ENCODE results near the gene DOCK4. TPM values are rescaled to one million over a fixed set of nuclear protein-coding genes. Genes with fewer than 3 reads are reported as not detected.

DOCK4 gene
- polyA plus RNA-seq, 1 donor (not counting 4 experiments of a cell fraction or from before 2014, with no cell fraction given) = 13.9 TPM

DNA sequence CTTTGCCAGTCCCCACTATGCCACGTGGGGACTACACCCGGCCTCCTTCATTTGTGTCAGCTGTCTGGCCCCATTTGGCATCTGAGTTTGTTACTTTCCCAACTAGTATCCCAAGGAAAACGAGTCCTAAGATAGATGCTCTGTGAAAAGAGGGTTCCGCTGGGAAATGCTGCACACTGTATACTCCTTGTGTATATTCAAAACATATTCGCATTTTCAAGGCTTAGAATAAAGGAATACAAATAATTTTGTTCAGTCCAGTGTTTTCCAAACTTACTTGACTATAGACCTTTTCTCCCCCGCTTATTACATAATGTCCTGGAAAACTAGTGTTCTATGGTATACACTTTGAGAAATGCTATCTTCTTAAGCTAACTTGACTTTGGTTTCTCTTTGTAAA, 476.1 kb downstream of the DOCK4 start:
- Histone ChIP-seq H3K9me1 (ENCODE audit: control insufficient read depth, extremely low read depth, insufficient read depth, low read length) (no peaks in the 10 kb centered on the region), H4K20me1 (ENCODE audit: control insufficient read depth, extremely low read depth, insufficient read depth, low read length) (no peaks in the 10 kb centered on the region), H3K9me3 (ENCODE audit: control insufficient read depth, low read depth, low read length) (no peaks in the 10 kb centered on the region), H3K4me1 (ENCODE audit: control insufficient read depth, extremely low read depth, insufficient read depth, low read length) (no peaks in the 10 kb centered on the region), H3K27ac (ENCODE audit: control insufficient read depth, insufficient read depth, low read length) (no peak overlapping the region), H2AFZ (ENCODE audit: control insufficient read depth, low read length) (no peak overlapping the region), H3K79me2 (ENCODE audit: control insufficient read depth, insufficient read depth, low read length) (no peaks in the 10 kb centered on the region), H3K27me3 (ENCODE audit: control insufficient read depth, extremely low read depth, insufficient read depth, low read length) (no peaks in the 10 kb centered on the region), H3K9ac (ENCODE audit: control insufficient read depth, extremely low read depth, insufficient read depth, low read length) (no peak overlapping the region), H3K4me2 (ENCODE audit: control insufficient read depth, extremely low read depth, insufficient read depth, low read depth, low read length) (no peak overlapping the region), H3K4me3 (ENCODE audit: control insufficient read depth in 2 of 3, extremely low read depth in 1 of 3, insufficient read depth in 2 of 3, low read depth in 1 of 3, low read length in 3 of 3) (no peak overlapping the region), H3K36me3 (ENCODE audit: control insufficient read depth in 2 of 2, extremely low read depth in 1 of 2, insufficient read depth in 2 of 2, low read length in 2 of 2) (peaks cover 7 to 18% of the 10 kb centered on the region in 2 experiments)
- FAIRE-seq (no peak), DNase-seq (ENCODE audit: low read depth, low spot score) (no peak)
- TF ChIP-seq, protein P1, sequence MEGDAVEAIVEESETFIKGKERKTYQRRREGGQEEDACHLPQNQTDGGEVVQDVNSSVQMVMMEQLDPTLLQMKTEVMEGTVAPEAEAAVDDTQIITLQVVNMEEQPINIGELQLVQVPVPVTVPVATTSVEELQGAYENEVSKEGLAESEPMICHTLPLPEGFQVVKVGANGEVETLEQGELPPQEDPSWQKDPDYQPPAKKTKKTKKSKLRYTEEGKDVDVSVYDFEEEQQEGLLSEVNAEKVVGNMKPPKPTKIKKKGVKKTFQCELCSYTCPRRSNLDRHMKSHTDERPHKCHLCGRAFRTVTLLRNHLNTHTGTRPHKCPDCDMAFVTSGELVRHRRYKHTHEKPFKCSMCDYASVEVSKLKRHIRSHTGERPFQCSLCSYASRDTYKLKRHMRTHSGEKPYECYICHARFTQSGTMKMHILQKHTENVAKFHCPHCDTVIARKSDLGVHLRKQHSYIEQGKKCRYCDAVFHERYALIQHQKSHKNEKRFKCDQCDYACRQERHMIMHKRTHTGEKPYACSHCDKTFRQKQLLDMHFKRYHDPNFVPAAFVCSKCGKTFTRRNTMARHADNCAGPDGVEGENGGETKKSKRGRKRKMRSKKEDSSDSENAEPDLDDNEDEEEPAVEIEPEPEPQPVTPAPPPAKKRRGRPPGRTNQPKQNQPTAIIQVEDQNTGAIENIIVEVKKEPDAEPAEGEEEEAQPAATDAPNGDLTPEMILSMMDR (optimal IDR thresholded peaks at IDR 0.05 in 1 of 3, IDR thresholded peaks at IDR 0.05 in 1 of 3, conservative IDR thresholded peaks at IDR 0.05 in 1 of 3; ENCODE audit: extremely low read depth in 1 of 3, insufficient read depth in 2 of 3, low read length in 3 of 3) = no peak
- TF ChIP-seq EZH2 (IDR thresholded peaks at IDR 0.05; ENCODE audit: low read length) = no peak
- dilution Hi-C loops (cut with MboI; ENCODE audit: extremely low pct_ligation_motif_present, low sequenced_read_pairs) = no loop called here

DNA sequence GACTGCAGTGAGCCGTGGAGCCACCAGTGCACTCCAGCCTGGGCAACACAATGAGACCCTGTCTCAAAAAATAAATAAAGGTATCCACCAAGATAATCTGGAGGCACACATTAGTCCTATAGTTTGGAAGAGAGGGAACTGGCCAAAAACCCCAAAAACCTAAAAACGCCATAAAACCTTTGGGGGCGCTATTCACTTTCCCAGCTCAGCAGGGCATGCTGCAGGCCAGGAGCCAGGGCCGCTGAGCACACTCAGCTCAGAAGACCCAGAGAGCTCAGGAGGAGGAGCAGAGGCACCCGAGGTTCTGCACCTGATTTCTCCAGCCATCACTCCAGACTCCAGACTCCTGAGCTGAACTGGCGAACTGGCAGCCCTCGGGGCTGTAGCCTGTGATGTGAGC, 476.7 kb downstream of the DOCK4 start:
- TF ChIP-seq EZH2 (IDR thresholded peaks at IDR 0.05; ENCODE audit: low read length) = no peak
- TF ChIP-seq, protein P1 (optimal IDR thresholded peaks at IDR 0.05 in 1 of 3, IDR thresholded peaks at IDR 0.05 in 1 of 3, conservative IDR thresholded peaks at IDR 0.05 in 1 of 3; ENCODE audit: extremely low read depth in 1 of 3, insufficient read depth in 2 of 3, low read length in 3 of 3) = no peak
- no peak overlapping the region for H3K4me2 ChIP-seq (ENCODE audit: control insufficient read depth, extremely low read depth, insufficient read depth, low read depth, low read length)
- H3K4me3 ChIP-seq (ENCODE audit: control insufficient read depth in 2 of 3, extremely low read depth in 1 of 3, insufficient read depth in 2 of 3, low read depth in 1 of 3, low read length in 3 of 3) = no peak overlapping the region
- H3K9ac ChIP-seq (ENCODE audit: control insufficient read depth, extremely low read depth, insufficient read depth, low read length) = no peak overlapping the region
- dilution Hi-C loops (cut with MboI; ENCODE audit: extremely low pct_ligation_motif_present, low sequenced_read_pairs) = no loop called here
- no peaks in the 10 kb centered on the region for H3K79me2 ChIP-seq (ENCODE audit: control insufficient read depth, insufficient read depth, low read length)
- DNase-seq (ENCODE audit: low read depth, low spot score) = no peak
- H3K9me1 ChIP-seq (ENCODE audit: control insufficient read depth, extremely low read depth, insufficient read depth, low read length) = no peaks in the 10 kb centered on the region
- no peak overlapping the region for H3K27ac ChIP-seq (ENCODE audit: control insufficient read depth, insufficient read depth, low read length)
- no peak overlapping the region for H2AFZ ChIP-seq (ENCODE audit: control insufficient read depth, low read length)
- no peaks in the 10 kb centered on the region for H4K20me1 ChIP-seq (ENCODE audit: control insufficient read depth, extremely low read depth, insufficient read depth, low read length)
- no peaks in the 10 kb centered on the region for H3K27me3 ChIP-seq (ENCODE audit: control insufficient read depth, extremely low read depth, insufficient read depth, low read length)
- peaks cover 7 to 13% of the 10 kb centered on the region in 2 experiments for H3K36me3 ChIP-seq (ENCODE audit: control insufficient read depth in 2 of 2, extremely low read depth in 1 of 2, insufficient read depth in 2 of 2, low read length in 2 of 2)
- H3K4me1 ChIP-seq (ENCODE audit: control insufficient read depth, extremely low read depth, insufficient read depth, low read length) = no peaks in the 10 kb centered on the region
- FAIRE-seq = no peak
- H3K9me3 ChIP-seq (ENCODE audit: control insufficient read depth, low read depth, low read length) = no peaks in the 10 kb centered on the region
